Esophagus (tissue), 2 donors: Measurements from ENCODE around the gene ZNF200. TPM values are rescaled to one million over a fixed set of nuclear protein-coding genes. Genes with fewer than 3 reads are reported as not detected.

Experiments
- H3K27ac ChIP-seq, 2 donors: one replicate each; pipeline ENCODE4 v1.5.1; 2013; ENCODE audit warnings: low read depth in 2 of 2, mild to moderate bottlenecking in 2 of 2, inconsistent platforms in 1 of 2, low read length in 1 of 2, moderate library complexity in 1 of 2
- H3K27me3 ChIP-seq, 2 donors: one replicate each; pipeline ENCODE4 v1.6.1; 2013; ENCODE audit warnings: low read length in 2 of 2, control low read depth in 1 of 2, mild to moderate bottlenecking in 1 of 2; ENCODE audit not compliant: insufficient read depth in 2 of 2, control insufficient read depth in 1 of 2
- H3K36me3 ChIP-seq, 2 donors: one replicate each; pipeline ENCODE4 v1.6.1; 2013; ENCODE audit warnings: low read length in 1 of 2; ENCODE audit not compliant: control insufficient read depth in 2 of 2, insufficient read depth in 2 of 2
- H3K4me1 ChIP-seq, 2 donors: one replicate each; pipeline ENCODE4 v1.6.1; 2013; ENCODE audit warnings: low read length in 1 of 2; ENCODE audit not compliant: control insufficient read depth in 2 of 2, insufficient read depth in 2 of 2
- H3K4me3 ChIP-seq, 2 donors: one replicate each; pipeline ENCODE4 v1.5.1; 2013; ENCODE audit warnings: low read length in 2 of 2, mild to moderate bottlenecking in 2 of 2, low read depth in 1 of 2, moderate library complexity in 1 of 2
- H3K9me3 ChIP-seq, 2 donors: one replicate each; pipeline ENCODE4 v1.6.1; 2013; ENCODE audit warnings: mild to moderate bottlenecking in 2 of 2, low read depth in 1 of 2, low read length in 1 of 2, moderate library complexity in 1 of 2; ENCODE audit not compliant: control insufficient read depth in 2 of 2, insufficient read depth in 1 of 2
- WGBS, 2 donors: extraction: QIAGEN DNeasy Blood & Tissue Kit; methylation state at CpG; one replicate each; pipeline ENCODE4 v1.1.7; 2013; 5-methylcytosine and 5-hydroxymethylcytosine counted together
- polyA plus RNA-seq, 2 donors: library from polyadenylated mRNA; stranded (reverse); fragments of 200-250 nt; gene quantifications; one replicate each; pipeline ENCODE4 v1.2.3, GENCODE V29; 2013
- donor health status: healthy with polysubstance abuse.
- donor health status: Bipolar disorder and iron deficiency.

Gene ZNF200
- polyA plus RNA-seq, 2 donors: 2.6 to 2.8 TPM

DNA sequence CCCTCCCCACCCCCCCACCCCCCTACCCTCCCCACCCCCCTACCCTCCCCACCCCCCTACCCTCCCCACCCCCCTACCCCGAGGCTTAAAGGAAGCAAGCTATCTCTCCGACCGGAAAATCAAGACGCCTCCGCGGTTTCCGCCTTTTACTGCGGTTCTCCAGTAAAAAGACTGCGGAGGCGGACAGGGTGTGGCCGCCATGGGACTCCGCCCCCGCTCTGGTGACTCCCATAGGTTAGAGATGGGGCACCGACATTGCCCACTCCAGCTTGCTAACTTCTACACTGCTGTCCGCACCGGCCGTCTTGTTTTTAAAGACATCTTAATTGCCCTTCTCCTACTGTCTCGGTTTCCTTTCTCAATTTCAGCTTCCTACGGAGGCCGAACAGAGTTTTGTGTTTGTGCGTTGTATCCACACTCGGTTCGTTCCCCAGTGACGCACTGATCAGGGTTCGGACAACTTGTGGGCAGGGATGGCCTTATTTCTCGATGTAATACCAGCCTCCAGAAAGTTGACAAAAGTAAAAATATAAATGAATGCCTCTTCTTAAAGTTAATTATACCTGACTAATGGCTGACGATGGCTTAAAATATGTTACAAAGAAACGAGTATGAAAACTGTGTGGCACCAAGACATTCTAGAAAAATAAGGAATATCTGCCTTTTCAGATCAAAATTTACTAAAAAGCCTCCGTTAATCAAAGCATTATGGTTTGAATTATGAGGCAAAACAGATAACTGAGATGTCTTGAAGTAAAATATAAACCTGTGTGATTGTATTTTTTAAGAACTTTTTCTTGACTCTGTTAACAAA, 1.1 kb upstream of the ZNF200 start:
- no peak overlapping the region for H3K4me3 ChIP-seq
- WGBS, 2 donors: 85 to 87% methylated on average over 29 of the region's 29 CpGs
- no peaks in the 10 kb centered on the region for H3K27me3 ChIP-seq

DNA sequence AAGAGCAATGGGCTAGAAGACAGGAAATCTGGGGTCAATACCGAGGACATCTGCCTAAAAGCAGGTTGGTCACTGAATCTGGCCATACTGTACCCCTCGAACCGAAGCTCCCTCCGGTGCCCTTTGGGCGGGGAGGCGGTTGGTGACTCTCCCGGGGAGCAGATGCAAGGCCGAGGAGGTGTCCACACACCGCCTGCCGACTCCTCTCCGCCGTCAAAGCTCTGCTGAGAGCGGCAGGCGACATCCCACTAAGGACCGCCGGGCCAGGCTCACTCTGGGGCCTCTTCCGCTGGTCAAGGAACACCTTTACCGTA, 458 bp downstream of the ZNF200 start:
- peak overlapping the region; percentile 87 to 100 for H3K27ac ChIP-seq
- H3K27me3 ChIP-seq: no peaks in the 10 kb centered on the region
- WGBS, 2 donors: 3% methylated on average over 13 to 18 of the region's 18 CpGs
- no peaks in the 10 kb centered on the region for H3K9me3 ChIP-seq
- H3K4me1 ChIP-seq: peaks cover 0 to 3% of the 10 kb centered on the region in 2 donors
- peak overlapping the region; percentile 74 to 88 for H3K4me3 ChIP-seq
- H3K36me3 ChIP-seq: peaks cover 11 to 17% of the 10 kb centered on the region in 2 donors

More for the DNA sequence above, 1.1 kb upstream of the ZNF200 start:
- Histone ChIP-seq H3K4me1 (peaks cover 0 to 3% of the 10 kb centered on the region in 2 donors), H3K9me3 (no peaks in the 10 kb centered on the region), H3K36me3 (peaks cover 11 to 12% of the 10 kb centered on the region in 2 donors), H3K27ac (no peak overlapping the region)

DNA sequence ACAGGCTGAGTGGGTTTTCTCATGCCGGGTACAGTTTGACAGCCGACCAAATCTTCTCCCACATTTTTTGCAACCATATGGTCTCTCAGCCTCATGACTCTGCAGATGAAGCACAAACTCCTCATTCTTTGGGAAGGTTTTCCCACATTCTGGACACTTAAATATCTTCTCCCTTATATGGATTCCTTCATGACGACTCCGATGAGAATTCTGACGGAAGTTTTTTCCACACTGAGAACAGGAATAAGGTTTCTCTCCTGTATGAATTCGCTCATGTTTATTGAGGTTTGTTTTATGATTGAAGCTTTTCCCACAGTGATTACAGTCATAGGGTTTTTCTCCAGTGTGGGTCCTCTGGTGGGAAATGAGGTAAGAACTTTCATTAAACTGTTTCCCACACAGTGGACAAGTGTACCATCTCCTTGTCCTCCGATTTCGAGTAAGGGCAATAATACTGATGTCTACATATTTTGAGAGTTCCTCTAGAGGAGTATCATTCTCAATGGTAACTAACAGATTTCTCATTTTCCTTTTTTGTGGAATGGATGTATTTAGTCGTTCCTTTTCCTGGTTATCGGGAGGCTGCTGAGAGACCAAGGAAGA, 10.9 kb downstream of the ZNF200 start:
- Histone ChIP-seq H3K4me3 (no peak overlapping the region), H3K27ac (no peak overlapping the region), H3K4me1 (no peaks in the 10 kb centered on the region), H3K9me3 (peaks cover 18 to 26% of the 10 kb centered on the region in 2 donors), H3K27me3 (no peaks in the 10 kb centered on the region), H3K36me3 (peaks cover 6 to 12% of the 10 kb centered on the region in 2 donors)
- 99% methylated on average over 10 of the region's 10 CpGs for WGBS, 2 donors

DNA sequence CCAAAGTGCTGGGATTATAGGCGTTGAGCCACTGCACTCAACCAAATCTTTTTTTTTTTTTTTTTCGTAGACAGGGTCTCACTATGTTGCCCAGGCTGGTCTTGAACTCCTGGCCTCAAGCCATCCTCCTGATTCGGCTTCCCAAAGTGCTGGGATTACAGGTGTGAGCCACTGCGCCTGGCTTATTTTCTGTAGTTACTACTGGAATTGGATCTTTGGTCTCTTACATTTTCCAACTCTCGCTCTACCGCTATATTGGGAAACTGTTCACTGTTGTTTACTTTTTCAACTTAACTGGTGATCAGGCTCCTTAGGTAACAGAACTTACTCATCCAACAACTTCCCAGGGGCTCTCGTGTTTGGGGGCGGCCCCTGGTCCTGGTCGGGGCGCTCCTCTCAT, 14.1 kb downstream of the ZNF200 start:
- no peak overlapping the region for H3K27ac ChIP-seq
- H3K9me3 ChIP-seq: peaks cover 18 to 20% of the 10 kb centered on the region in 2 donors
- no peaks in the 10 kb centered on the region for H3K4me1 ChIP-seq
- WGBS, 2 donors: 92 to 93% methylated on average over 10 of the region's 10 CpGs
- no peaks in the 10 kb centered on the region for H3K27me3 ChIP-seq
- H3K4me3 ChIP-seq: no peak overlapping the region
- H3K36me3 ChIP-seq: peaks cover 6 to 12% of the 10 kb centered on the region in 2 donors

DNA sequence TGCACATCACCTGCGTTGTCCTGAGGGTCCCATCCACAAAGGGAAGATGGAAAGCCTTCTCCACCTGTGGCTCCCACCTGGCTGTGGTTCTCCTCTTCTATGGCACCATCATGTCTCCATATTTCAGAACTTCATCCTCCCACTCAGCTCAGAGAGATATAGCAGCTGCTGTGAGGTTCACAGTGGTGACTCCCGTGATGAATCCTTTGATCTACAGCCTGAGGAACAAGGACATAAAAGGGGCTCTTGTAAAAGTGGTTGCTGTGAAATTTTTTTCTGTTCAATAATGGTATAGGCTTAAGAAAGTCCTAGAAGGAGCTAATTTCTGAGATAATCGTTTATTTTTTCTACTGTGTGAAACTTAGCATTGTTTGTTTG, 18.7 kb downstream of the ZNF200 start:
- H3K4me3 ChIP-seq: no peak overlapping the region
- no peaks in the 10 kb centered on the region for H3K27me3 ChIP-seq
- WGBS, 2 donors: 46 to 57% methylated on average over 3 of the region's 3 CpGs
- no peaks in the 10 kb centered on the region for H3K36me3 ChIP-seq
- peaks cover 3 to 6% of the 10 kb centered on the region in 2 donors for H3K9me3 ChIP-seq
- H3K4me1 ChIP-seq: no peaks in the 10 kb centered on the region
- H3K27ac ChIP-seq: no peak overlapping the region

DNA sequence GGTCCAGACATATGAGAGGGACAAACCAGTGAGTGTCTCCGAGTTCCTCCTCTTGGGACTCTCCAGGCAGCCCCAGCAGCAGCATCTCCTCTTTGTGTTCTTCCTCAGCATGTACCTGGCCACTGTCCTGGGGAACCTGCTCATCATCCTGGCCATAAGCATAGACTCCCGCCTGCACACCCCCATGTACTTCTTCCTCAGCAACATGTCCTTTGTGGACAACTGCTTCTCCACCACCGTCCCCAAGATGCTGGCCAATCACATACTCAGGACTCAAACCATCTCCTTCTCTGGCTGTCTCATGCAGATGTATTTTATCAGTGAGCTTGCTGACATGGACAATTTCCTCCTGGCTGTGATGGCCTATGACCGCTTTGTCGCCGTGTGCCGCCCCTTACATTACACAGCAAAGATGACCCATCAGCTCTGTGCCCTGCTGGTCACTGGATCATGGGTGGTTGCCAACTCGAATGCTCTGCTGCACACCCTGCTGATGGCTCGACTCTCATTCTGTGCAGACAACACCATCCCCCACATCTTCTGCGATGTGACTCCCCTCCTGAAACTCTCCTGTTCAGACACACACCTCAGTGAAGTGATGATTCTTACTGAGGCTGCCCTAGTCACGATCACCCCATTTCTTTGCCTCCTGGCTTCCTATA, 19.2 kb downstream of the ZNF200 start:
- no peaks in the 10 kb centered on the region for H3K4me1 ChIP-seq
- H3K9me3 ChIP-seq: peaks cover 2 to 3% of the 10 kb centered on the region in 2 donors
- no peak overlapping the region for H3K27ac ChIP-seq
- WGBS, 2 donors: 73 to 77% methylated on average over 11 of the region's 11 CpGs
- no peaks in the 10 kb centered on the region for H3K27me3 ChIP-seq
- H3K36me3 ChIP-seq: no peaks in the 10 kb centered on the region
- no peak overlapping the region for H3K4me3 ChIP-seq

DNA sequence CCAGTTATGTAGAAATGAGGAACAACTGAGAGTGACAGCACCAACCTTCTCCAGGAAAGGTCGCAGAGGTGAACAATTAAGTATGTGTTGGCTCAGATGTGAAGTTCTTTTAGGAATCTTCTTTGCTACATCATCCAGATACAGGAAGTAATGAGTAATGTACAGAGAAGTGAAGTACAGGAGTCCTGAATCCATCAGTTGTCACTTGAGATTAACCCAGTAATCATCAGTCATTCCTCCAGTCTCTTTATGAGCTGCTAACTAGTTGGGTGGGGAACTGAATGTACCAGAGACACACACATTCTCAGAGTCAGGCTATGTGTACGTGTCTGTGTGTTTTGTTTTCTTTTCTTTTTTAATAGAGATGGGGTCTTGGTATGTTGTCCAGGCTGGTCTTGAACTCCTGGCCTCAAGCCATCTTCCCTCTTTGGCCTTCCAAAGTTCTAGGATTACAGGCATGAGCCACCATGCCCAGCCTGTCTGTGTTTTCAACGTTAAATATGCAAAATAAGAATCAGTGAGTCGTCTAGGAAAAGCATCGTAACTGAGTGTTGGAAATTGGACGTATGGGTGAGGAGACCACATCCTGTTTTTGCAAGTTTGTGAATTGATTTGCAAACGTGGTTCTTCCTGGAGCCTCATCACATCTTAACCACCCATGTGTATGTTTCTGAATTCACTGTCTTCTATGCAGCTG, 19.9 kb downstream of the ZNF200 start:
- no peaks in the 10 kb centered on the region for H3K4me1 ChIP-seq
- no peaks in the 10 kb centered on the region for H3K36me3 ChIP-seq
- WGBS, 2 donors: 37 to 42% methylated on average over 7 of the region's 7 CpGs
- H3K9me3 ChIP-seq: peaks cover 2 to 3% of the 10 kb centered on the region in 2 donors
- no peaks in the 10 kb centered on the region for H3K27me3 ChIP-seq
- no peak overlapping the region for H3K4me3 ChIP-seq
- no peak overlapping the region for H3K27ac ChIP-seq

DNA sequence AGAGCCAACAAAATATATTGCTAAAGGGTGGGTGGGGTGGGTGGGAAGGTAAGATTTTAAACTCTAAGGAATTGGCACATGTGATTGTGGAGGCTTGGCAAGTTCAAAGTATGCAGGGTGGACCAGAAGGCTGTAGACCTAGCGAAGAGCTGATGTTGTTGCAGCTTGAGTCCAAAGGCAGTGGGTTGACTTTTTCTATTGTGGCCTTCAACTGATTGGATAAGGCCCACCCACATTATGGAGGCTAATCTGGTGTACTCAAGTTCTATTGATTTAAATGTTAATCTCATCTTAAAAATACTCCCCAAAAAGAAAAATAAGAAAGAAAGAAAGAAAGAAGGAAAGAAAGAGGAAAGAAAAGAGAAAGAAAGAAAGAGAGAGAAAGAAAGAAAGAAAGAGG, 22.4 kb downstream of the ZNF200 start:
- Histone ChIP-seq H3K36me3 (no peaks in the 10 kb centered on the region), H3K27ac (no peak overlapping the region), H3K27me3 (no peaks in the 10 kb centered on the region), H3K9me3 (peaks cover 2 to 3% of the 10 kb centered on the region in 2 donors), H3K4me1 (no peaks in the 10 kb centered on the region), H3K4me3 (no peak overlapping the region)
- WGBS, 2 donors: 64 to 78% methylated on average over 1 of the region's 1 CpG

DNA sequence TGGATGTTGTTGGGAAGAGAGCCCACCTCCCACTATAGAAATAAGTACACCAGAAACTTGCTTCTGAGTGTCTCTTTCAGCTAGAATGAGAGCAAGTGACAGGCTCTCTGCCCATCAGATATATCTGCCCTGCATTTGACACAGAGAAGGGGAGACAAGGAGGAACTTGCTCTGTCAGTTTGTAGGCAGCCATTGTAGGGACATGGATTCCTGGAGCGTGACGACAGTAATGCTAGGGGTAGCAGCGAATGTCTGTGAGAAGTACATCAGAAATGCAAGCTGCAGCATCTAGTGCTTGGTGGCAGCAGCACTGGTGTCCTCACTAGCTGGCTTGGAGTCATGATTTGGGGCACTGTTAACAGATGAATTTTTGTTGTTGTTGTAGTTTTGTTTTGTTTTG, 23.0 kb downstream of the ZNF200 start:
- 87 to 93% methylated on average over 3 of the region's 3 CpGs for WGBS, 2 donors

More for the DNA sequence above, 23.0 kb downstream of the ZNF200 start:
- Histone ChIP-seq H3K27me3 (no peaks in the 10 kb centered on the region), H3K27ac (no peak overlapping the region), H3K36me3 (no peaks in the 10 kb centered on the region), H3K9me3 (peaks cover 2 to 3% of the 10 kb centered on the region in 2 donors), H3K4me1 (no peaks in the 10 kb centered on the region), H3K4me3 (no peak overlapping the region)
